HG03378 (cell line): ENCODE results near the gene GOLGA3.
A peak's percentile ranks its signal among the peaks of the same experiment; 100 is the strongest.
"Not testable (repeated sequence)": the region's sequence is repeated elsewhere in the genome, so short reads cannot be mapped to it uniquely, and the experiment has no call there.

Experiments
- ATAC-seq: cut with Tn5 transposase; IDR thresholded peaks from one replicate; pipeline ENCODE4 v1.9.1; 2021; ENCODE audit warnings: mild to moderate bottlenecking, moderate library complexity; ENCODE audit not compliant: unreplicated experiment

The GOLGA3 gene

DNA sequence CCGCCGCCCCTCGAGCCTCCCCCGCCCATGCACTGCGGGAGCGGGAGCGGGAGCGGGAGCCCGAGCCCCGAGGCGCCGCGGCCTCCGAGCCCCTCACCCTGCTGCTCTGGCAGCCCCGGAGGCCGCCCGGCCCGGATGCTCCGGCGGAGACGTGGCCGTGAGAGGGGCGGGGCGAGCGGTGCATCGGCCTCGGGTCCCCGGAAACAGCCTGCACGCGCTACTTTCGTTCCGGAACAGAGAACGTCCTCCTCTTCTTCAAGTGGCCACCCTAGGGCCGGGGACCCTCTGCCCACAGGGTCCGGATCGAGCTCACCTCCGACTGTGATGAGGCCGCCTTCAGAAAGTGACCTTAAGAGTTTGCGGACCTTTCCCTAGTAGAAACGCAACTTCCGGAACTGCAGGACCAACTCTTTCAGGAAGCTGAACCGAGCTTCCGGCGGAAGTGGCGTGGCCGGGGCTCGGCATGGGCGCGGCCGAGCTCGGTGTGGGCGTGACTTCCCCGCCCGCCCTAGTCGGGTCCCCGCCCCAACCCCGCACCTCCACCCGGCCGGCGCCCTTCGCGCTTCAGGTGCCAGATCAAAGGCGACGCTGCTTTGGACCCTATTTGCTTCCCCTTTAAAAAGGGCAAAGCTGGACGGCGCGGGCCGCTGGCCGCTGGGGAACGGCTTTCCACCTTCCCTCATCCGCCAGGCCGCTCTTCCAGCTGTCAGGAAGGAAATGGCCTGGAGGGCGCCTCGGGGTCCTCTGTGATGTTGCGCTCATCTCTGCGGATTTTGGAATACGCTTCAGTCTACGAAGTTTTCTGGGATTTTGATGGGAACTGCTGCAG is at the start of gene GOLGA3:
Gene GOLGA3 (minus strand): TSS at position 164 of the 829 bp plus-strand sequence. CDS start 6,741 bp downstream, outside the sequence.
- peak; percentile 73 for ATAC-seq

DNA sequence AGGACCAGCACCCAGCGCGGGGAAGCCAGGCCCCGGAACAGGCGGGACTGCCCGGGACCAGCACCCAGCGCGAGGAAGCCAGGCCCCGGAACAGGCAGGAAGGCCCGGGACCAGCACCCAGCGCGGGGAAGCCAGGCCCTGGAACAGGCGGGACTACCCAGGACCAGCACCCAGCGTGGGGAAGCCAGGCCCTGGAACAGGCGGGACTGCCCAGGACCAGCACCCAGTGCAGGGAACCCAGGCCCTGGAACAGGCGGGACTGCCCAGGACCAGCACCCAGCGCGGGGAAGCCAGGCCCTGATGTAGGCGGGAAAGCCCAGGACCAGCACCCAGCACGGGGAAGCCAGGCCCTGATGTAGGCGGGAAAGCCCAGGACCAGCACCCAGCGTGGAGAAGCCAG is 46.0 kb upstream of the GOLGA3 start:
- ATAC-seq: not testable (repeated sequence)

DNA sequence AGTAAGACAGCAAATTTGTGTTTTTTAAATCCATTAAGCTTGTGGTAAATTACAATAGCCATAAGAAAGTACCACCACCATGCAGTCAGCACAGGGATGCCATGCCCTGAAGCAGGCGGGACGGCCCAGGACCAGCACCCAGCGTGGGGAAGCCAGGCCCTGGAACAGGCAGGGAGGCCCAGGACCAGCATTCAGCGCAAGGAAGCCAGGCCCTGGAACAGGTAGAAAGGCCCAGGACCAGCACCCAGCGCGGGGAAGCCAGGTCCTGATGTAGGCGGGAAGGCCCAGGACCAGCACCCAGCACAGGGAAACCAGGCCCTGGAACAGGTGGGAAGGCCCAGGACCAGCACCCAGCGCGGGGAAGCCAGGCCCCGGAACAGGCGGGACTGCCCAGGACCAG is 45.5 kb upstream of the GOLGA3 start:
- ATAC-seq: no peak

DNA sequence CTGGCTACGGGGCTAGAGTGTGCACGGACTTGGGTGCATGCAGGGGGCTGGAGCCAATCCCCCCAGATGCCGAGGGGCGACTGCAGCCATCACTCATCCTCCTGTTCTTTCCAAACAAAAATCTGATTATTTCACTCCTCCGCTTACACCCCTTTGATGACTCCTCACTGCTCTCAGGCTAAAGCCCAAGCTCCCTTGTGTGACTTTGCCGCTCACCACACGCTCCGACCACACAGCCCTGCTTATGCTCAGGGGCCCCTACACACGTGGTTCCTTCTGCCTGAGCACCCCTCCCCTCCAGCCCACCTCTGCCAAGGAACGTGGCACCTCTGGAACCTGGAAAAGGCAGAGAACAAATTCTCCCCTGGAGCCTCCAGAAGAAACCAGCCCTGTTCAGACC is 45.1 kb upstream of the GOLGA3 start:
- no peak for ATAC-seq

DNA sequence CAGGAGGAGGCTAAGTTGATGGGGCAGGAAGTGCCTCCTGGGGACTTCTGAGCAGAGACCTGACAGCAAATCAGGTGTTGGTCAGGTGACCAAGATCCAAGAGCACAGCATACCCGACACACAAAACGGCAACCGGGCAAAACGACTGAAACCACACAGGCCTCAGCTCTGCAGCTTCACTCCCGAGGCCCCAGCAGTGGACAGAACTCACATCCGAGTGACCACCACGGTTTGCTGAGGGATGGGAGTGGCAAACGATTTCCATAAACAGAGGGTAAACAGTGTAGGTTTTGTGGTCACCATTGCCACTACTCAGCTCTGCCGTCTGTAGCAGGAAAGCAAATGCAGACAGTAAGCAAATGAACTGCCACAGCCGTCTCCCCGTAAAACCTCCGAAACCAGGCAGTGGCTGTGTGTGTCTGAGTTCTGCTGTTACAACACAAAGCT is 44.3 kb upstream of the GOLGA3 start:
- no peak for ATAC-seq

DNA sequence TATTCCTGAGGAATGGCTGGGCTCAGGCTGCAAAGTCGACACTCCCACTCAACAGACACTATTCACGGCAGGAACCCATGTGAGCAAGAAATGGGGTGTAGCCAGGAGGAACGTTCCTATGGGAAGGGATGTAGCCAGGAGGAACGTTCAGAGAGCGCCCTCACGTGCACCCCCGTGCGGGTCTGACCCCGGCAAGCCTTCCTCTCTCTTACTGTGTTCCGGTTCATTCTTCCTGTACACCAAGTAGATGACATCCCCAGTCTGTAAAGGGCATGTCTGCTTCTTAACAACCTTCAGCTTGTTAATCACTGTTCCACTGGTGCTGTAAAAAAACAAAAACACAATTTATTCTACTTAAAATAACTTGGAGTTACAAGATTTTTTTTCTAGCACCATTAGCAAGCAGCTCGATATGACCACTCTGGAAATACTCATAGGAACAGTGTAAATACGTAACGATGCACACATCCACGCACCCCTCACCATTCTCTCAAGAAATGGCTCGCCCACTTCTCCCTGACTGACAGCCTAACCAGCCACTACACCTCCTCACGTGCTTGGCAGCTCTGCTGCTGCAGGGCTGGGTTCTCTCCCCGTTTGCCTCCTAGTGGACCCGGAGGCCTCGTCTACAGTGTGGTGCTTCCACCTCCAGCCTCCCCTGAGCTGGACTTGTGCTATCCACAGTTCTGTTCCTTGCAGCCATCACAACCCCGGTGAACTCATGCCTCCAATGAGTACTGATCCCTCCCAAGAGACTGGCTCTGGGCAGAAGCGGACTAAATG is 43.6 kb upstream of the GOLGA3 start:
- ATAC-seq: no peak

GRCh38 chr12:132869551-132869950 is 40.9 kb upstream of the GOLGA3 start:
- no peak for ATAC-seq

DNA sequence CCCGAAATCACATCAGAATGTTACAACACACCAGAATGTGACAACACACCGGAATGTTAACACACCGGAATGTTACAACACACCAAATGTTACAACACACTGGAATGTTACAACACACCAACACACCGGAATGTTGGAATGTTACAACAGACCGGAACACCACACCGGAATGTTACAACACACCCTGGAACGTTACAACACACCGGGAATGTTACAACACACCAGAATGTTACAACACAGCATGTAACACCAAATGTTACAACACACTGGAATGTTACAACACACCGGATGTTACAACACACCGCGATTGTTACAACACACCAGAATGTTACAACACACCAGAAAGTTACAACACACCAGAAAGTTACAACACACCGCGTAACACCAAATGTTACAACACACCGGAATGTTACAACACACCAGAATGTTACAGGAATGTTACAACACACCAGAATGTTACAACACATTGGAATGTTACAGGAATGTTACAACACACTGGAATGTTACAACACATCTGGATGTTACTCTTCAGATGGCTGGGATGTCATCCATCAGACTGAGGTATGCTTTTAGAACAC is 37.7 kb upstream of the GOLGA3 start:
- ATAC-seq: no peak

DNA sequence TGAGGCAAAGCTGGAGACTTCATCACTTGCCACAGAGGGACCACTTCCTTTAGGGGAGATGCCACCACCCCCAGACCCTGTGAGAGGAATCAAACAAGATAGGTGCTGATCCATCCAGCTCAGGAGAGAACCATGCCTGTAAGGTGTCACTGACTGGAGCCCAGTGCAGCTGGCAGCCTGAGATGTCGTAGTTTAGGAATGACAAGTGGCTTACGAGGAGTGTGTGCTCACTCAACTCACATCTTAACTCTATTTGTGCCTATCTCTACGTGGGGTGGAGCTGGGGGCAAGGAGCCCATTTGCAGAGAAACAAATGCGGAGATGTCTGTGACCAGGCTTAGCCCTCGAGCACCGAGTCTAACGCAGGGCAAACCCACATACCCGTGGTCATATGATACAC is 32.9 kb upstream of the GOLGA3 start:
- ATAC-seq: no peak

- ATAC-seq: no peak
These were observed 30.1 kb upstream of the GOLGA3 start for GRCh38 chr12:132858718-132859266.

DNA sequence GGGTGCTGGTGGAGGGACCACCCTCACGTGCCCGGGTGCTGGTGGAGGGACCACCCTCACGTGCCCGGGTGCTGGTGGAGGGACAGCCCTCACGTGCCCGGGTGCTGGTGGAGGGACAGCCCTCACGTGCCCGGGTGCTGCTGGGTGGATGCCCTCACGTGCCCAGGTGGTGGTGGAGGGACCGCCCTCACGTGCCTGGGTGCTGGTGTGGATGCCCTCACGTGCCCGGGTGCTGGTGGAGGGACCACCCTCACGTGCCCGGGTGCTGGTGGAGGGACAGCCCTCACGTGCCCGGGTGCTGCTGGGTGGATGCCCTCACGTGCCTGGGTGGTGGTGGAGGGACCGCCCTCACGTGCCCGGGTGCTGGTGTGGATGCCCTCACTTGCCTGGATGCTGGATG is 28.4 kb upstream of the GOLGA3 start:
- not testable (repeated sequence) for ATAC-seq

- no peak for ATAC-seq
These were observed 27.9 kb upstream of the GOLGA3 start for GRCh38 chr12:132856581-132856980.

DNA sequence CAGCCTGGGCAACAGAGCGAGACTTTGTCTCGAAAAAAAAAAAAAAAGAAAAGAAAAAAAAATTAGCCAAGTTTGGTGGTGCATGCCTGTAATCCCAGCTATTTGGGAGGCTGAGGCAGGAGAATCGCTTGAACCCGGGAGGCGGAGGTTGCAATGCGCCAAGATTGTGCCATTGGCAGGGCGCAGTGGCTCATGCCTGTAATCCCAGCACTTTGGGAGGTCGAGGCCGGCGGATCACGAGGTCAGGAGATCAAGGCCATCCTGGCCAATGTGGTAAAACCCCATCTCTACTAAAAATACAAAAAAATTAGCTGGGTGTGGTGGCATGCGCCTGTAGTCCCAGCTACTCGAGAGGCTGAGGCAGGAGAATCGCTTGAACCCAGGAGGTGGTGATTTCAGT is 26.5 kb upstream of the GOLGA3 start:
- not testable (repeated sequence) for ATAC-seq

GRCh38 chr12:132853285-132854092 is 24.8 kb upstream of the GOLGA3 start:
- no peak for ATAC-seq

- ATAC-seq: no peak
These were observed 23.8 kb upstream of the GOLGA3 start for GRCh38 chr12:132852496-132852895.

DNA sequence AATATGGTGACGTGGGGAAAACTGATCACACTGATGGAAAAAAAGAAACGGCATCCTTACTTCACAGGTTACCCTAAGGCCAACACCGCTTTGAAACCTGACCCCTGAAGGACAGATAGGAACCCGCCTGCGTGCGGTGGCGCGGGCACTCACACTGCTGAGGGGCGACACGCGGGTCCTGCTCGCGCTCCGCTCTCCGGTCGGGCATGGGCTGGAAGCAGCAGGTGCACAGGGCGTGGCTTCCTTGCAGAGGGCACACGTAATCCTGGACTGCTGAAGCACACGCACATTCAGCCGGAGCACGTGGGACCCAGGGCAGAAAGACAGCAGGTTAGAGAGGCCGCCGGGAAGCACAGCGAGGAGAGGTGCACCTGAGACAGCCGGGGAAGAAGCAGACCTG is 22.8 kb upstream of the GOLGA3 start:
- ATAC-seq: no peak

DNA sequence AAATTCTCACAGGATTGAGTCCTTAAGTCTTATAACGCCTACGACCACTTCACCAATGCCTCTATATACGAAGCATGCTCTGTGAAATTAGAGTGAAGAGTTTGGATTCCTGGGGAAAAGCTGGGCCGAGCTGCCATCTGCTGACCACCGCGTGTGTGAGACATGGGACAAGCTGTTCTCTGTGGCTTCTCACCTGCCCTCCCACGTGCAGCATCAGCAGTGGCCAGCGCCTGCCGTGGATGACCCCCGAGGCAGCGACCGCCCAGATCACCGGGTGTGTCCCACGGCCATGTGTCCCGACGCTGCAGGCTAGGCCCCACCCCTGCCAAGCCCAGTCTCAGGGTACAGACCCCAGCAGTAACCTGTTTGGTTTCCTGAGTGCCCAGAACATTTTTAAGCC is 21.6 kb upstream of the GOLGA3 start:
- no peak for ATAC-seq

DNA sequence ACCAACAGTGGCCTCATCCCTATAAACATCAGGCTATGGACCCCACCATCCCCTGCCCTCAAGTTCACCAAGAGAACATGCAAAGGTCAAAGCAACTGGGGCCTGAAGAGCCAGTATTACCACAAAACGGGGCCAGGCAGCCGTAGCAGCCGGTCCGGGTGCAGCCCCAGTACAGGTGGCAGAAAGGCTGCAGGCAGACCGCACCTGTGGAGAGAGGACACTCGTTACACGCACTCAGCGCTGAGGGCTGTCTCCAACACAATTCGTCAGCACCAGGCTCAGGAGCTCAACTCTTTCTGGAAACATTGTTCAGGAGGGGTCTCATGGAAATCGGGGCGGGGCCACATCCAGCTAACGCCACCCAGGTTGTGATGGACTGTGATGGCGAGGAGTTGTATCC is 19.9 kb upstream of the GOLGA3 start:
- ATAC-seq: no peak

GRCh38 chr12:132847363-132848356 is 19.0 kb upstream of the GOLGA3 start:
- no peak for ATAC-seq
